ENCODE data around the gene CD47. TPM values are rescaled to one million over a fixed set of nuclear protein-coding genes. Genes with fewer than 3 reads are reported as not detected.

The CD47 gene
- total and polyA plus RNA-seq, 2 of the 4 experiments (the other 2 are of a cell fraction) = 45.9 to 52.0 TPM

GRCh38 chr3:108029466-108029865 lies 61.4 kb downstream of the CD47 start:
- H3K4me3 ChIP-seq (ENCODE audit: insufficient read depth, low read depth, low read length) = no peak overlapping the region
- H3K36me3 ChIP-seq (ENCODE audit: control insufficient read depth, insufficient read depth, low read length) = no peaks in the 10 kb centered on the region
- no peak overlapping the region for H3K4ac ChIP-seq (ENCODE audit: low read depth, low read length)
- H4K8ac ChIP-seq (ENCODE audit: low read depth in 2 of 2, low read length in 2 of 2) = no peak overlapping the region
- H2BK5ac ChIP-seq (ENCODE audit: low read depth, low read length, poor library complexity, severe bottlenecking) = no peak overlapping the region
- no peak overlapping the region for H2BK20ac ChIP-seq (ENCODE audit: low read depth, low read length)
- H4K20me1 ChIP-seq (ENCODE audit: insufficient read depth, low read length) = no peaks in the 10 kb centered on the region
- H2BK120ac ChIP-seq (ENCODE audit: low read depth, low read length) = no peak overlapping the region
- H3K9ac ChIP-seq (ENCODE audit: low read depth, low read length) = no peak overlapping the region
- in situ Hi-C loops (cut with MboI; ENCODE audit: low sequenced_read_pairs) (no loop called here), dilution Hi-C loops (cut with HindIII; ENCODE audit: low sequenced_read_pairs, unreplicated experiment) (no loop called here), intact Hi-C loops (cut with micrococcal nuclease) (no loop called here)
- no peaks in the 10 kb centered on the region for H3K9me3 ChIP-seq (ENCODE audit: control insufficient read depth, insufficient read depth, low read length)
- no peak overlapping the region for H4K91ac ChIP-seq (ENCODE audit: insufficient read depth, low read depth, low read length)
- H3K14ac ChIP-seq (replicated peaks; ENCODE audit: low read depth, low read length) = no peak overlapping the region
- no peak overlapping the region for H2BK15ac ChIP-seq (ENCODE audit: low read depth, low read length)
- no peaks in the 10 kb centered on the region for H3K79me1 ChIP-seq (ENCODE audit: low read depth in 1 of 2, low read length in 2 of 2)
- TF ChIP-seq RFX5 (IDR thresholded peaks at IDR 0.05; ENCODE audit: low read depth, low read length) = no peak
- TF ChIP-seq MXI1 (IDR thresholded peaks at IDR 0.05; ENCODE audit: borderline replicate concordance, low read depth, low read length) = no peak
- TF ChIP-seq RAD21 (IDR thresholded peaks at IDR 0.05; ENCODE audit: low read length) = no peak
- no peak for TF ChIP-seq RCOR1 (IDR thresholded peaks at IDR 0.05; ENCODE audit: insufficient replicate concordance, low read length)
- TF ChIP-seq BHLHE40 (IDR thresholded peaks at IDR 0.05; ENCODE audit: low read depth, low read length) = no peak
- no peak for TF ChIP-seq USF2 (IDR thresholded peaks at IDR 0.05; ENCODE audit: low read depth, low read length)
- no peak for TF ChIP-seq NFE2L2 (IDR thresholded peaks at IDR 0.05; ENCODE audit: low read depth, low read length)
- no peak overlapping the region for H3K56ac ChIP-seq (ENCODE audit: extremely low read depth, insufficient read depth, low read length)
- no peak overlapping the region for H3K4me2 ChIP-seq (ENCODE audit: low read depth, low read length)
- CTCF ChIA-PET = no interaction called here
- POLR2A ChIA-PET (ENCODE audit: unreplicated experiment) = no interaction called here
- no peak overlapping the region for H2AK9ac ChIP-seq (replicated peaks; ENCODE audit: low read depth, low read length, poor library complexity)
- no peak for DNase-seq
- no peak overlapping the region for H3K27ac ChIP-seq (ENCODE audit: insufficient read depth, low read length)
- no peaks in the 10 kb centered on the region for H3K4me1 ChIP-seq (ENCODE audit: control insufficient read depth, insufficient read depth, low read length)
- no peak overlapping the region for H2AFZ ChIP-seq (replicated peaks; ENCODE audit: low read length, poor library complexity)
- peaks cover 9% of the 10 kb centered on the region; the same call in 1 of the 2 replicates for H3K9me1 ChIP-seq (ENCODE audit: insufficient read depth, low read length)
- H4K5ac ChIP-seq (ENCODE audit: low read depth, low read length) = no peak overlapping the region
- WGBS, 2 experiments (ENCODE audit: extremely low coverage in 2 of 2, insufficient read length in 1 of 2) = no CpG with 5 or more reads among the region's 1 CpG
- H2AK5ac ChIP-seq (ENCODE audit: low read depth, low read length) = no peak overlapping the region
- no peak for ATAC-seq (ENCODE audit: low read depth)
- H3K27me3 ChIP-seq (ENCODE audit: control insufficient read depth, insufficient read depth, low read length) = no peaks in the 10 kb centered on the region
- BruUV-seq (replicated peaks) = no TSS peak
- no peak overlapping the region for H3K18ac ChIP-seq (ENCODE audit: low read depth, low read length)
- H3K23ac ChIP-seq (ENCODE audit: low read depth, low read length) = no peak overlapping the region

All from IMR-90 (cell line).